Suppressor macrophage (primary cell): ENCODE data around the gene THUMPD2.
"Not testable (repeated sequence)": the region's sequence is repeated elsewhere in the genome, so short reads cannot be mapped to it uniquely, and the experiment has no call there.

Experiments used
- DNase-seq, 4 experiments: peaks; one replicate each; pipeline ENCODE4 v3.0.0-alpha.2; 2020 to 2022
- total RNA-seq, 17 experiments: gene quantifications; one replicate each; lab custom pipeline; 2026; ENCODE audit warnings: mixed read lengths in 6 of 17, inconsistent platforms in 3 of 17; lab: John Stamatoyannopoulos, UW

THUMPD2 gene, protein sequence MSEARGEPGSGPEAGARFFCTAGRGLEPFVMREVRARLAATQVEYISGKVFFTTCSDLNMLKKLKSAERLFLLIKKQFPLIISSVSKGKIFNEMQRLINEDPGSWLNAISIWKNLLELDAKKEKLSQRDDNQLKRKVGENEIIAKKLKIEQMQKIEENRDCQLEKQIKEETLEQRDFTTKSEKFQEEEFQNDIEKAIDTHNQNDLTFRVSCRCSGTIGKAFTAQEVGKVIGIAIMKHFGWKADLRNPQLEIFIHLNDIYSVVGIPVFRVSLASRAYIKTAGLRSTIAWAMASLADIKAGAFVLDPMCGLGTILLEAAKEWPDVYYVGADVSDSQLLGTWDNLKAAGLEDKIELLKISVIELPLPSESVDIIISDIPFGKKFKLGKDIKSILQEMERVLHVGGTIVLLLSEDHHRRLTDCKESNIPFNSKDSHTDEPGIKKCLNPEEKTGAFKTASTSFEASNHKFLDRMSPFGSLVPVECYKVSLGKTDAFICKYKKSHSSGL
- total RNA-seq = 1.7 to 16.5 (median 7.9) reads per million in 17 experiments

DNA sequence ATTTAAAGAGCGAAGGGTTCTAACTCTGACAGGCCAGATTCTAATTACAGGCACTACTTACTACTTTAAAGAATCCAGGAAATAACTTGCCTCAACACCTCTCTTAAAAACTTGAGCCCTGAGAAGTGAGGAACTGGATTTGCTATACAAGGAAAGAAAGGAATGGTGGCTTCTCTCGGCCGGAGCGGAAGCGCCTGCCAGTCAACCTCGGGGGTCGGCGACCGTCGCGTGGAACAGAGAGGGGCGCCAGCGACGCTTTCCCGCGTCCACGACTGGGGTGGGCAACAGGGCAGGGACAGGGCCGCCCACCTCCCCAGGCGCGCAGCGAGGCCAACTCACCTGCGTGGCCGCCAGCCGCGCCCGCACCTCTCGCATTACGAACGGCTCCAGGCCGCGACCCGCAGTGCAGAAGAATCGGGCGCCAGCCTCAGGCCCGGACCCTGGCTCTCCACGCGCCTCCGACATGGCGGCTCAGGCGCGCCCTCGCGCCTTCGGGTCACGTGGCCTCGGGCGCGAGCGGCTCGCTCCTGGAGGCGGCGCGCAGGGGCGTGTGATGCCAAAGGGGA, at the start of gene THUMPD2:
THUMPD2 (minus strand) TSS at position 484 of the 566 bp plus-strand sequence; CDS start at position 465, 19 bp downstream.
- peak; percentile 76 to 90 (median 84) for DNase-seq

DNA sequence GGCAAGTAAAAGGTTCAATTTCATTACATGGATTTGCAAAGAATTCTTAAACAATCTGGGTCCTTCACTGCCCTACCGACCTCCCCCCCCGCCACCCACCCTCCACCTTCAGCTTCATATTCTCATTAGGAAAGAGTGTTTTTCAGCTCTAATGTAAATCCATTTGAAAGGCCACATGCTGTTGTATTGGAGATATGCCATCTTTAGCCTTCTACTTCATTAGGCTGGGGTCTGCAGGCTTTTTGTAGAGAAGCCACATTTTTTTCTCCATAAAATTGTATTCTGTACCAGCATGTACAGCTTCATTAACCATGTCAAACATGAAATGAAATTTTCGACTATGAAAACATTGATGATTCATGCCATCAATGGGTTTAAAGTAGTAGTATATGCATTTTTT, 42.8 kb upstream of the THUMPD2 start:
- DNase-seq = no peak

DNA sequence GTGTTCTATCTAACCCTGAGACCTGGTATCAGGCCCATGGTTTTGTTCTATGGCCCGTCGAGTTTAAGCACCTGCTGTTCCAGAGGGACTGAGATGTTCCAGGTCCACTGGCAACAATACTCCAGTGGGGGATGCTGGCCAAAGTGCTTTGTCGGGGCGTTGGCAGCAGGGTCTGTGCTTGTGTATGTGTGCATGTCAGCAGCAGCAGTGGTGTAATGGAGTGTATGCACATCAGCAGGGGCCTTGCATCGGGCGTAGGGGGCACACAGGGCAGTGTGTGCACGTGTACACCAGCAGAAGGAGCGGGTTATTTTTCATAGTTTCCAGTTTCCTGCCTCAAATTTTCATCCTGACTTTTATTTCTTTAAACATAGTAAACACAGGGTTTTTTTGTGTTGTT, 37.8 kb upstream of the THUMPD2 start:
- no peak for DNase-seq

DNA sequence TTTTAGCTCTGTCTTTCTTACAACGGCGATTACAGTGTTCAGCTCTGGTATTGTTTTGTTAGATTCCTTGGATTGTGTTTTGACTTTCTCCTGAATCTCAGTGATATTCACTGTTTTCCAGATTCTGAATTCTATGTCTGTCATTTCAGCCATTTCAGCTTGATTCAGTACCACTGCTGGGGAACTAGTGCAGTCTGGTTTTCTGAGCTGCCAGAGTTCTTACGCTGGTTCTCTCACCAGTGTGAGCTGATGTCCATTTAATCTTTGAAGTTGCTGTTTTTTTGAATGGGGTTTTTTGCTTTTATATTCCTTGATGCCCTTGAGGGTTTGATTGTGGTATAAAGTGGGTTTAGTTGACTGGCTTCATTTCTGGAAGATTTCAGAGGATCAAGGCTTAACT, 37.4 kb upstream of the THUMPD2 start:
- no peak for DNase-seq

DNA sequence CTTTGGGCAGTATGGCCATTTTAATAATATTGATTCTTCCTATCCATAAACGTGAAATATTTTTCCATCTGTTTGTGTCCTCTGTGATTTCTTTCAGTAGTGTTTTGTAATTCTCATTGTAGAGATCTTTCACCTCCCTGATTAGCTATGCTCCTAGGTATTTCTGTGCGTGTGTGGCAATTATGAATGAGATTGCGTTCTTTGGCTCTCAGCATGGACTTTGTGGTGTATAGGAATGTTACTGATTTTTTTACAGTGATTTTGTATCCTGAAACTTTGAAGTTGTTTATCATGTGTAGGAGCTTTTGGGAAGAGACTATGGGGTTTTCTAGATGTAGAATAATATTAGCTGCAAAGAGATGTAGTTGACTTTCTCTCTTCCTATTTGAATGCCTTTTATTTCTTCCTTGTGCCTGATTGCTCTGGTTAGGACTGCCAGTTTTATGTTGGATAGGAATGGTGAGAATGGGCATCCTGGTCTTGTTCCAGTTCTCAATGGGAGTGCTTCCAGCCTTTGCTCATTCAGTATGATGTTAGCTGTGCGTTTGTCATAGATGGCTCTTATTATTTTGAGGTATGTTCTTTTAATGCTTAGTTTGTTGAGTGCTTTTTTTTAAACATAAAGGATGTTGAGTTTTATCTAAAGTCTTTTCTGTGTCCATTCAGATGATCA, 27.0 kb upstream of the THUMPD2 start:
- DNase-seq = no peak

DNA sequence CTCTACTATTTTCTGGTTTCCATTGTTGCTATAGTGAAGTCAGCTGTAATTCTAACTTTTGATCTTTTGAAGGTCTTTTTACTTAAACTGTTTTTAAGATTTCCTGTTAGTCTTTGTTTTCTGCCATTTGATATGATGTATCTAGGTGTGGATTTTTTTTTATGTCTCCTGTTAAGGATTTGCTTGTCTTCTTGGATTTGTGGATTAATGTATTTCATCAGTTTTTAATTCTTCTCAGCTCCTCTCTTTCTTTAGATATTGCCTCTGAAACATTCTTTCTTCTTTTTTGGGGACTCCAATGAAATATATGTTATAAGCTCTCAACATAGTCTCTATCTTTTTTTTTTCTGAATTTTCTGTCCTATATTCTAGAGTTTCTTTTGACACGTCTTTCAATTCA, 24.8 kb upstream of the THUMPD2 start:
- no peak for DNase-seq

DNA sequence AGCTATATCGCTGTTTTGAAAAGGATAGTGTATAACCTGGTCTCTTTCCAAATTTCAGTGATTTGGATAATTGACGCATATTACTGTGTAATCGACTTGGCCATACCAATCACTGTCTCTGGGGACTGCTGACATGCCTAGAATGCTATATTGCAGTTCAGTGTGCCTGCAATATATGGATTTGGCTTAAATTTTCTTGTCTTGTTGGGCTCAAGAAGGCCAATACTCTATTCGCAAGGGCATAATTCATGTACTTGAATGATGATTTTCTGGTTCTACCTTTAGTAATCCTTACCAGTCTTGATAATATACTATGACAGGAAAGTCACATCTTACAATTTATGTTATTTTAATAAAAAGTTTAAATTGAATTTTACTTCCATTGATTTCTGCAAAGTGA, 21.7 kb upstream of the THUMPD2 start:
- DNase-seq = no peak

DNA sequence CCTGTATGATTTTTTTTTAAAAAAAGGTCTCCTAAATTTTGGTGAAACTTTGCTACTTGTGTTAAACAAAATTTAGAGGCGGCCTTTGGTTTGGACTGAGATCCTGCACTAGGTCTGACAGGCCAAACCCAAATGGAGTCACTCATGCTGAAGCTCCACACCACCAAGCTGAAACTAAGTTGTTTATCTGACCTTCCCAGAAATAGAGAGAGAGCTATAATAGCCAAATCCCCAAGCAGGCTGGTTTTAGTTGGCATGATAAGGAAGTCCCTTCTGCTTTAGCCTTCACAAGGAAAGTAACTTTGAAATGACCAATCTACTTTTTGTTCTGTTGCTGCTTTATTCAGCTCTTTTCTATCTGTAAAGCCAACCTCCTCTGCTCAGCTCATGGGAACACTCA, 17.1 kb upstream of the THUMPD2 start:
- DNase-seq = no peak

DNA sequence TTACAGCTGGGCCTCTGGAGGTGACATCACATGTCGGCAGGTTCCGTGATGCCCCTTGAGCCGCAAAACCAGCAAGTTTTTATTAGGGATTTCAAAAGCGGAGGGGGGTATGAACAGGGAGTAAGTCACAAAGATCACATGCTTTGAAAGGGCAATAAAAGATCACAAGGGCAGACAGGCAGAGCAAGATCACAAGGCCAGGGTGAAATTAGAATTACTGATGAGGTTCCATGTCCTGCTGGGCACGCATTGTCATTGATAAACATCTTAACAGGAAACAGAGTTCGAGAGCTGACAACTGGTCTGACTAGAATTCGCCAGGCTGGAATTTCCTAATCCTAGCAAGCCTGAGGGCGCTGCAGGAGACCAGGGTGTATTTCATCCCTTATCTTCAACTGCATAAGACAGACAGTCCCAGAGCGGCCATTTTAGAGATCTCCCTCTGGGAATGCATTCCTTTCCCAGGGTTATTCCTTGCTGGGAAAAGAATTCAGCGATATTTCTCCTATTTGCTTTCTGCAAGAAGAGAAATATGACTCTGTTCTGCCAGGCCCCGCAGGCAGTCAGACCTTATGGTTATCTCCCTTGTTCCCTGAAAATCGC, 11.3 kb upstream of the THUMPD2 start:
- DNase-seq = not testable (repeated sequence)

DNA sequence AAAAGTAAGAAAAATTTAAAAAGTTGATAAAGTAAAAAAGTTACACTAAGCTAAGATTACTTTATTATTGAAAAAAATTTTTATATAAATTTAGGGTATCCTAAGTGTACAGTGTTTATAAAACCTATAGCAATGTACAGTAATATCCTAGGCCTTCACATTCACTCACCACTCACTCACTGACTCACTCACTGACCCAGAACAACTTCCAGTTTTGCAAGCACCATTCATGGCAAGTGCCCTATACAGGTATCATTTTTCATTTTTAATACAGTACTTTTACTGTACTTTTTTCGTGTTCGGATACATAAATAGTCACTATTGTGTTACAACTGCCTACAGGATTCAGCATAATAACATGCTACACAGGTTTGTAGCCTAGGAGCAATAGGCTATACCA, 8.9 kb upstream of the THUMPD2 start:
- no peak for DNase-seq

DNA sequence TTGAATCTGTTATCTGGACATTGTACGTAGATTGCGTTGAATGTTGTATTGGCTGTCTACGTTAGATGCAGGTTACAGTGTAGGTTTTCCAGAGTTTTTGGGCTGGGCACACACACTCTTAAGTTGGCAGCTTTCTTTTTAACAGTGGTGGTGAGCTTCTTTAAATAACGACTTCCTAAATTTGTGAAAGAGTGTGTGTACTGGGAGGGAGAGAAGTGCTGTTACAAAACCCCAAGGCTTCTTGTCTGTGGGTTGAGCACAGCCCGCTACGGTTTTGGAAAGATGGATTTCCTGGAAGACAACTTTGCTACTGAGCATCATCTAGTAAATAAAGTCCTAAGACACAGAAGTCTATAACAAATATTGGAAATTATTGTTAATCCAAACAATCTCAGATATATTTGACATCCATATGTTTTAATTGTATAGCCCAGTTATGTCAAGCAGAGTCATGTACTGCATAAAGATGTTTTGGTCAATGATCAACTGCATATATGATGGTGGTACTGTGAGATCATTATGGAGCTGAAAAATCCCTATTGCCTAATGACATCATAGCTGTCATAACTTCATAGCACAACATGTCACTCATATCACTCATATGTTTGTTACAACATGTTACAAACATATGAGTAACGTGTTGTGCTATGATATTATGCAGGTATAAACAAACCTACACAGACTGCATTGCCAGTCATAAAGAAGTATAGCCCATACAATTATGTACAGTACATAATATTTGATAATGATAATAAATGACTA, 7.9 kb upstream of the THUMPD2 start:
- DNase-seq = peak; percentile 12 to 59 (median 52)

DNA sequence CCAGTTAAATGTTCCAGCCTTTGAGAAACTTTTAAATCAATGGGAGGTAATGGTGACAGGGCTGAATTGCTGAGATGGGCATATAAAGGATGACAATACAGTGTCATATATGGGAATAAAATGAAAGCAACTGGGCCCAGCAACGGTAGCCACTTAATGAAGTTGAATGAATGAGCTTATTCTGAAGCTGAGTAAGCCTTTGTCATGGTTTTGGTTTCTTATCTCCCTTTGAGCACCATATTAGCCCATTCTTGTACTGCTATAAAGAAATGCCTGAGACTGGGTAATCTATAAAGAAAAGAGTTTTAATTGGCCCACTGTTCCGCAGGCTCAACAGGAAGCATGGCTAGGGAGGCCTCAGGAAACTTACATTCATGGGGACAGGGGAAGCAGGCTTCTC, 3.5 kb upstream of the THUMPD2 start:
- DNase-seq = no peak

DNA sequence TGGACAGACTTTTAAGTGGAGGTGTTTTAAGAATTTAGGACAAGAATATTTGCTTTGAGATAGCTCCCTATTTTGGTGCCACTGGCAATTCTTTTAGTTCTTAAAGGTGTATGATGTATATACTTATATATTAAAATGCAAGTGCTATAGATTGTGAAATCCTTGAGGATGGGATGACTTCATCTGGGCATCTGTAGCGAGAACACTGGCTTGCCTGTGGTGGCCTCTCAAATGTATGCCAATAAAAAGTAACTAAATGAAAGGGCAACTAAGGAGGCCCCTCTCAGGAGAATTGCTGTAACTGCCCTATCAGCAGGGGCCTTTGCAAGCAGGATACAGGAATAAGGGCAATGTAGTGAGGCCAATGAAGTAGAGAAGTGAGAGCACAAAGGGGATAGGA, 2.6 kb upstream of the THUMPD2 start:
- DNase-seq = peak in 1 of 4 experiments; percentile 14

DNA sequence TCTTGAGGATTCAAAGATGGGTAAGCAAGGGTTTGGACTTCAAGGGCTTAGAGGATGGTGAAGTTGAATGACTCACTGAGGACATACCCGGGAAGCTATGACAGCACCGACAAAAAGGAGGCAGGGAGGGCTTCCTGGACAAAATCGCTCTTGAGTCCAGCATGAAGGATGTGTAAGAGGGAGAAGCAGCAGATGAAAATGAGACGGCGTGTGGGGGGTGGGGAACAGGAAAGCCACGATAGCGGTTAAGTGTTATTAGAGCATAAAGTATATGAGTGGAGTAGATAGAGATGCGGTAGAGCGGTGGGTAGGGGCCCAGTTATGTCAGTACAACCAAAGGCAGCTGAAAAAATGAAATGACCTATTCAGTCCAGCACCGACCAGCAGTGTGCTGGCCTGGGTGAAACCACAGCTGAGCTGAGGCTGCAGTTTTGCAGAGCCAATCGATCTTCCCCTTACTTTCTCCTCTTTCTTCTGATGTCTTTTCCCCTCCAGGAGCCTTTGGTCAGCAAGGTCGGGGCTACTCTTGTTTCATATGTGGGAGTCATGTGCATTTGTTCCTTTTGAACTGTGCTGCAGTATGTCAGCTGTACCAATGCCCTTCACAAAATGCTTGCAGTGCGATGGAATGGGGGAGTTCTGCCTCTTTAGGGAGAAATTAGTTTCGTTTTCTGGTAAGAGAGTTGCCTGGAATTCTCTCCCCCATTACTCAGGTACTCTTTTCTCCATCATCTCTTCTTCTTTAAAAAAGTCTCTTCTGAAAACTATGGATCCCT, 2.0 kb upstream of the THUMPD2 start:
- DNase-seq = peak; percentile 13 to 51 (median 33)

DNA sequence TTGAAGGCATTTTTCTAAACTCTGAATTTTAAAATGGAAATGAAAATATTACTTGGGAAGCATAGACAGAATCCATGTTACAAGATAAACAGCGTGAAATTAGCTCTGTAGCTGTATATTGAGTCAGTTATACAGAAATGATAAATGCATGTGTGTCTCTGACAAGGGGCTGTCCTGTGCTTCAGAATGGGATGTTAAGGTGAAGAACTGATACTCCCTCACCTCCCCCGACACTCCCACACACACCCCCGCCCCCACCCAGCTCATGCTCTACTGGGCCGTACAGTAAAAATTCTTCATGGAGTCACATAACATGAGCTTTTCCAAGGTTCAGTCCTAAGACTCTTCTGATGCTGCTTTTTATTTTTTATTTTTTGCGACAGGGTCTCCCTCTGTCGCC, 869 bp upstream of the THUMPD2 start:
- no peak for DNase-seq

DNA sequence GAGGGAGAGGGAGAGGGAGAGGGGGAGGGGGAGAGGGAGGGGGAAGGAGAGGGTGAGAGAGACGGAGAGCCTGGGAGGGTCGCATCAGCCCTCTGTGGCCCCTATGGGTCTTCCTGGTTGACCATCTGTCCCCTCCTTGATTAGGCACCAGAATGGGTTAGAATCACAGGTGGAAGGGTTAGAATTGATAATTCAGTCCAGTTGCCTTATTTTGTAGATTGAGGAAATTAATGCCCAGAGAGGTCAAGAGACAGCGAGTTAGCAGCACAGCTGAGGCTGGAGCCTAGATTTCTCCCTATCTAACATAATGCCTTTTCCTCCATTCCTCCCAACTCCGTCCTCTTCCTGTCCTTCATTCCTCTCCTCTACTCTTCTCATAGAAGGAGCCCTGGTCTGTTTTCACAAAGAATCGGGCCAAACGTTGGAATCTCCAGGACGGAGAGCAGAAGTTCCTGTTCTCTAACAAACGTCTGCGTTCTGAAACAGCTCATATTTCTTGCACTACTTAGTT, 338 bp upstream of the THUMPD2 start:
- DNase-seq = peak in 2 of 4 experiments; percentile 3 to 30

DNA sequence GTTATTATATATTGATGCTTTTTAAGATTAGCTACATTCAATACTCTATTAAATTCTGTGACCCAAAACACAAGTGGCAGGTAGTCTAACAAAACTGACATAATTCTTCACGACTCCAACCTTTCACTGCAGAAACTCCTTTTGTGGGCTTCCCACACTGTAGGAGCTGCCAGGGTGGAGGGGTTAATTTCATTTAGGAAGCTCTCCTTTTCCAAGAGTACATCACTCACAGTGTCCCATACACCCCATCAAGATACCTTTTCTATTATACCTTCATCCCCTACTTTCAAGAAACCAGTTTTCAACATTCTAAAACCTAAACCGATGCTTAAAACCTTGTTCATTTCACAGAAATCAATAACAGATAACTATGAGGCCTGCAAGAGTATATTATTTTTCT, 825 bp downstream of the THUMPD2 start:
- DNase-seq = peak in 2 of 4 experiments; percentile 4 to 12

DNA sequence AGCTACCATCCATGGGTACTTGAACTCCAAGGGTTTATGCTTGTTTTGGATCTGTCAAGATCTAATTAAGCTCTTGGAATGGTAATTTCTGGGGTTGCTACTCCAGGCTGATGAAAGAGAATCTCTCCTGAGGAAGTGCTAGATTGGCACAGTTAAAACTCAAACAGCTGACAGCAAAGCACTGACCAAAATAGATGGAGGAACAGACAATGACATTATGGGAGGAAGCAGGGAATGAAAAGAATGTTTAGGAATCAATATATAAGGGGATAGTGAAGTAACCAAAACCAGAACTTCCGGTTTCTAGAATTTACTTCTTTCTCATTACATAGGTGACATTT, 6.3 kb downstream of the THUMPD2 start:
- DNase-seq = peak in 2 of 4 experiments; percentile 22 to 33

DNA sequence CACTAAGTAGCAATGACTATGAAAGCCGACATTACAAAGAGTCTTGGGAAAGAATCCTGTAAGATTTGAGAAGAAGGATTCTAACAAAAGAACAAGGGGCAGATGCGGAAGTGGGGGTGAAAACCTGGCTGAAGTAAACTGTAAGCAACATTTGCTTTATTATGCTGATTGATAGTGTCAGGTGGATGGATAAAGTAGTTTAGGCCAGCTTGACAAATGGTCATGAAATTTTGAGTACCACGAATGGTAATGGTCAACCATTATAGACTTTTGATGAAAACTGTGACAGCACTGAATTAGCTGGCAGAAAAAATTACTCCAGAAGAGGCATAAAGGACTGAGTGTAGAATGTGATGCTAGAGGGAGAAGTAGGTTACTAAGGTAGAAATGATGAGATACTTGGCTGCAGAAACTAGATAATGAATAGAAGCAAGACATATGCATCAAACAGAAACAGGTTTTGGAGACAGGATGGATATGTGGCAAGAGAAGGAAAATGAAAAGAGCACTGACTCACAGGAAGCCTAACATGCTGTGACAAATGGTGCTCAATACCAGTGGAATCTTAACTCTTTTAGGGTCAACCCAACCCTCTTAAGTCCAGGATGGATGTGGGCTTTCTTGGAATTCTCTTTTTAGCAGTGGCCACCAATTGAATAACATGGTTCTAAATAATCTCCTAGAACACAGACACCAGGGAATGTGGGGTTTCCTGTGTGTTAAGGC, 6.8 kb downstream of the THUMPD2 start:
- no peak for DNase-seq

DNA sequence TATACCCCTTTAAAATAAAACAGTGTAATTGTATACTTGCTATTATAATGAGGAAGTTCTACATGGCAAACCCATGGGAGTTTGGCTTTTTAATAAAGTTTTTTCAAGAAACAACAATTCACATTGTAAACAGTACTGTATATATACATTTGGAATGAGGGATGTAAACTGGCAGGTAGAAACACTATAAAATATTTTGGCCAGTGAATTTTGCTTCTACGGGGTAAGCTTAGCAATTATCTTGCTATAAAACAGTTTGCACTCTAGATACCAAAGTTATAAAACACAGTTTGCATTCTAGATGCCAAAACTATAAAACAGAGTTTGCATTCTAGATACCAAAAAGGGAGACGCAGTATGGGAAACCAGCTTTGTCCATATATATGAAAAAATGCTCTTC, 16.6 kb downstream of the THUMPD2 start:
- DNase-seq = no peak

DNA sequence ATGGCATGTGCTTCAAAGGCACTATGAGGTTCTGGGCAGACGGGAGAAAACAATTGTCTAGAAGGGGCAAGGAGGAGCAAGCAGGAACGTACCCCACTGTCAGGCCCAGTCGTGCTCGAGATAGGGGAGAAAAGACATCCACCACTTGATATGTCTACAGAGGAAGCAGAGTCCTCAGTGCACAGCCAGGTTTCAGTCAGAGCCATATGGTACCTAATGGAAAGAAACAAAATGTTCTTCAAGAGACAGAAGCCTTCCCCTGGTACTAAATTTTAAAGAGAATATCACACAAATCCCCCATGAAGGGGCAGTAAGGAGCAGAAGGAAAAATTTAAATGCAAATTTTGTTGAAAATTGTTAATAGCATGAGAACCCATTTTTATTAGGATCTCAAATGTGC, 21.9 kb downstream of the THUMPD2 start:
- no peak for DNase-seq
